Colonic mucosa (tissue), 4 donors: ENCODE data around the gene IQCN. TPM values are rescaled to one million over a fixed set of nuclear protein-coding genes. Genes with fewer than 3 reads are reported as not detected.

Source experiments
- DNase-seq: peaks from one replicate; pipeline ENCODE4 v3.0.0-alpha.2; 2020
- H3K27ac ChIP-seq: fragments of 200-600 bp; one replicate; pipeline ENCODE4 v1.8.0; 2021
- H3K27me3 ChIP-seq: fragments of 200-600 bp; one replicate; pipeline ENCODE4 v1.8.0; 2021
- H3K36me3 ChIP-seq: fragments of 200-600 bp; one replicate; pipeline ENCODE4 v1.8.0; 2021
- H3K4me1 ChIP-seq: fragments of 200-600 bp; one replicate; pipeline ENCODE4 v1.8.0; 2021; ENCODE audit warnings: mild to moderate bottlenecking
- H3K4me3 ChIP-seq: fragments of 200-600 bp; one replicate; pipeline ENCODE4 v1.8.0; 2021
- H3K9ac ChIP-seq, 2 donors: one replicate each; pipeline ENCODE4 v1.7.0; 2013; ENCODE audit warnings: control low read depth in 2 of 2, low read depth in 2 of 2, low read length in 2 of 2
- H3K9me3 ChIP-seq: fragments of 200-600 bp; one replicate; pipeline ENCODE4 v1.8.0; 2021
- CTCF ChIP-seq: fragments of 200-600 bp; IDR thresholded peaks from one replicate; pipeline ENCODE4 v1.8.0; 2022; ENCODE audit warnings: antibody characterized with exemption, mild to moderate bottlenecking
- intact Hi-C: fragments of 100-400 bp; cut with DNase I; formaldehyde crosslinking; loops from one replicate; pipeline ENCODE4 v1.14.1; 2022
- total RNA-seq, 2 donors: library from RNA; stranded (reverse); fragmentation: NEBNext Ultra II Directional in 1 of 2; extraction: Animal tissue kit (Norgen Biotek cat#: 25700) in 1 of 2; gene quantifications; one replicate each; pipeline ENCODE4 v1.2.1, GENCODE V29; 2021
- donor health status: healthy.
- donor health status: DM: no; HTN: no; CAD: no.
- donor health status: DM: no; HTN: no; CAD: no.

IQCN gene
- total RNA-seq, 2 donors from 2014 or later: 1.7 to 3.0 TPM

GRCh38 chr19:18287836-18288772, 13.9 kb upstream of the IQCN start:
- H3K9ac ChIP-seq: no peak overlapping the region
- H3K4me1 ChIP-seq: peaks cover 10% of the 10 kb centered on the region
- no peaks in the 10 kb centered on the region for H3K9me3 ChIP-seq
- no peak for TF ChIP-seq CTCF
- no peak overlapping the region for H3K4me3 ChIP-seq
- no peak overlapping the region for H3K27ac ChIP-seq
- no peaks in the 10 kb centered on the region for H3K27me3 ChIP-seq
- DNase-seq: no peak
- intact Hi-C loops: no loop called here
- no peaks in the 10 kb centered on the region for H3K36me3 ChIP-seq

GRCh38 chr19:18286973-18287635, 12.9 kb upstream of the IQCN start:
- H3K36me3 ChIP-seq: no peaks in the 10 kb centered on the region
- intact Hi-C loops: no loop called here
- no peak overlapping the region for H3K4me3 ChIP-seq
- no peaks in the 10 kb centered on the region for H3K9me3 ChIP-seq
- H3K27ac ChIP-seq: no peak overlapping the region
- H3K27me3 ChIP-seq: no peaks in the 10 kb centered on the region
- TF ChIP-seq CTCF: no peak
- peaks cover 13% of the 10 kb centered on the region for H3K4me1 ChIP-seq
- DNase-seq: no peak
- H3K9ac ChIP-seq: peak overlapping the region; percentile 21 to 35

- Histone ChIP-seq H3K36me3 (no peaks in the 10 kb centered on the region), H3K9me3 (no peaks in the 10 kb centered on the region), H3K4me3 (no peak overlapping the region), H3K4me1 (peaks cover 7% of the 10 kb centered on the region), H3K27me3 (no peaks in the 10 kb centered on the region), H3K27ac (peak overlapping the region; percentile 48), H3K9ac (peak overlapping the region in 1 of 2 donors; percentile 50)
- no peak for DNase-seq
- TF ChIP-seq CTCF: no peak
- intact Hi-C loops: no loop called here
Observed at GRCh38 chr19:18284712-18285360, 10.6 kb upstream of the IQCN start.

- Histone ChIP-seq H3K4me1 (peaks cover 15% of the 10 kb centered on the region), H3K4me3 (no peak overlapping the region), H3K27ac (peak overlapping the region; percentile 100), H3K27me3 (no peaks in the 10 kb centered on the region), H3K36me3 (peaks cover 3% of the 10 kb centered on the region), H3K9ac (no peak overlapping the region), H3K9me3 (no peaks in the 10 kb centered on the region)
- no peak for DNase-seq
- no peak for TF ChIP-seq CTCF
- intact Hi-C loops: loop anchor here (2.0 kb wide), 1 partner anchor 35 kb away; no protein-coding TSS in a partner anchor
Observed at GRCh38 chr19:18283338-18283737, 9.1 kb upstream of the IQCN start.

DNA sequence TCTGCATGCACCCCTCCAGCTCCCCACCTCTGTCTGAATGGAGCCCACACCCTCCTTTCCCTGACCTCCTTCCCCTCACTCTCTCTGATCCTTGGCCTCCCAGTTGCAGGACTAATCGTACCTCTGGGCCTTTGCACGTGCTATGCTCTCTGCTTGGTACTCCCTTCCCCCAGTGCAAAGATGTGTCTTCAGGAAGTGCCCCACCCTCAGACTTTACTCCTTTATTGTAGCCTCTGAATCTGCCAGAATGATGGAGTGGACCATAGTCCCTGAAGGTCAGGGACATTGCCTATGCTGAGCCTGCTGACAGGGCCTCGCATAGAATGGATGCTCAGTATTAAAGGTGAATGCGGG, 8.5 kb upstream of the IQCN start:
- DNase-seq: peak; percentile 83
- H3K36me3 ChIP-seq: peaks cover 3% of the 10 kb centered on the region
- H3K4me3 ChIP-seq: peak overlapping the region; percentile 32
- H3K9ac ChIP-seq: peak overlapping the region; percentile 93 to 99
- H3K9me3 ChIP-seq: no peaks in the 10 kb centered on the region
- H3K27ac ChIP-seq: peak overlapping the region; percentile 100
- no peak for TF ChIP-seq CTCF
- no peaks in the 10 kb centered on the region for H3K27me3 ChIP-seq
- peaks cover 17% of the 10 kb centered on the region for H3K4me1 ChIP-seq
- intact Hi-C loops: loop anchor here (2.0 kb wide), 1 partner anchor 36 kb away; no protein-coding TSS in a partner anchor
